ENCODE measurements around the gene PER2. TPM values are rescaled to one million over a fixed set of nuclear protein-coding genes. Genes with fewer than 3 reads are reported as not detected.
A peak's percentile ranks its signal among the peaks of the same experiment; 100 is the strongest.

PER2 gene
- total RNA-seq, 1 donor from 2014 or later: 14.0 TPM

- Mint-ChIP-seq H3K36me3 (no peaks in the 10 kb centered on the region), H3K4me3 (peak overlapping the region; percentile 20), H3K27ac (no peak overlapping the region), H3K9me3 (no peaks in the 10 kb centered on the region), H3K27me3 (peaks cover 13% of the 10 kb centered on the region), H3K4me1 (ENCODE audit: unreplicated experiment) (no peaks in the 10 kb centered on the region)
- no peak for TF ChIP-seq CTCF (conservative IDR thresholded peaks at IDR 0.05)
- DNase-seq (ENCODE audit: extremely low spot score, unreplicated experiment): no peak
These were observed 11.4 kb upstream of the PER2 start for GRCh38 chr2:238299803-238300202.

DNA sequence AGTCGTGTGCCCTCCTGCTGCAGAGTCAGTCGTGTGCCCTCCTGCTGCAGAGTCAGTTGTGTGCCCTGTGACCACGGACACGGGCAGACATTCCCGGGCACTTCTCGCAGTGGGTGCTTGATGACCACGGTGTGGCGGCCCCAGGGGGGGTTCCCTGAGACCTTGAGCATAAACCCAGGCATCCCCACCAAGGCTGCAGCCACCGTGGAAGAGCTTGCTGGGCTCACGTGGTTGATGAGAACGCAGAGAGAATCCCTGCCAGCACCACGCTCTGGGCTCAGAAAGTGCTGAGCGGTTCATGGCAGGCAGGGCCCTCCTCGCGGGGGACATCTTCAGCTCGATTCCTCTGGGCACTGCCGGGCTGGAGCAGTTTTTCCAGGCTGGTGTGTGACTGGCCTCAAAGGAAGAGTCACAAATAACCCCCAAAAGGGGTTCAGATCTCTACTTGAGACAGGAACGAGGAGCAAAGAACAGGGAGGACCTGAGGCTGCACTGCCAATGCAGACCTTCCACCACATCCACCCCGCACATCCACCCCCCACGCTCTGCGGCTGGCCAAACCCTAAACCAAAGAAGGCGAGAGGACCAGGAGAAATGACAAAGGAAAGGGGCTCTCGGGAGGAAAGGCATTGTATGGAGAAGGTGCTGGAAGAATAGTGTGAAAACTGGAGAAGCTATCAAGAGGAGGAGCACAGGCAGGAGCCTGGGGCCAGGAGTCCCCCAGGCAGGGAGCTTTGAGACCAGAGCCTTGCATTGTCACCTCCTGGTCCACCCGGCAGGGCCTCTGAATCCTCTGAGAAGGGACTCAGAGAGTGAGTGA is 8.4 kb upstream of the PER2 start:
- no peak for TF ChIP-seq CTCF (conservative IDR thresholded peaks at IDR 0.05)
- peaks cover 11% of the 10 kb centered on the region for H3K27me3 Mint-ChIP-seq
- DNase-seq (ENCODE audit: extremely low spot score, unreplicated experiment): no peak
- no peaks in the 10 kb centered on the region for H3K36me3 Mint-ChIP-seq
- no peak overlapping the region for H3K4me3 Mint-ChIP-seq
- no peaks in the 10 kb centered on the region for H3K9me3 Mint-ChIP-seq
- no peak overlapping the region for H3K27ac Mint-ChIP-seq
- no peaks in the 10 kb centered on the region for H3K4me1 Mint-ChIP-seq (ENCODE audit: unreplicated experiment)

DNA sequence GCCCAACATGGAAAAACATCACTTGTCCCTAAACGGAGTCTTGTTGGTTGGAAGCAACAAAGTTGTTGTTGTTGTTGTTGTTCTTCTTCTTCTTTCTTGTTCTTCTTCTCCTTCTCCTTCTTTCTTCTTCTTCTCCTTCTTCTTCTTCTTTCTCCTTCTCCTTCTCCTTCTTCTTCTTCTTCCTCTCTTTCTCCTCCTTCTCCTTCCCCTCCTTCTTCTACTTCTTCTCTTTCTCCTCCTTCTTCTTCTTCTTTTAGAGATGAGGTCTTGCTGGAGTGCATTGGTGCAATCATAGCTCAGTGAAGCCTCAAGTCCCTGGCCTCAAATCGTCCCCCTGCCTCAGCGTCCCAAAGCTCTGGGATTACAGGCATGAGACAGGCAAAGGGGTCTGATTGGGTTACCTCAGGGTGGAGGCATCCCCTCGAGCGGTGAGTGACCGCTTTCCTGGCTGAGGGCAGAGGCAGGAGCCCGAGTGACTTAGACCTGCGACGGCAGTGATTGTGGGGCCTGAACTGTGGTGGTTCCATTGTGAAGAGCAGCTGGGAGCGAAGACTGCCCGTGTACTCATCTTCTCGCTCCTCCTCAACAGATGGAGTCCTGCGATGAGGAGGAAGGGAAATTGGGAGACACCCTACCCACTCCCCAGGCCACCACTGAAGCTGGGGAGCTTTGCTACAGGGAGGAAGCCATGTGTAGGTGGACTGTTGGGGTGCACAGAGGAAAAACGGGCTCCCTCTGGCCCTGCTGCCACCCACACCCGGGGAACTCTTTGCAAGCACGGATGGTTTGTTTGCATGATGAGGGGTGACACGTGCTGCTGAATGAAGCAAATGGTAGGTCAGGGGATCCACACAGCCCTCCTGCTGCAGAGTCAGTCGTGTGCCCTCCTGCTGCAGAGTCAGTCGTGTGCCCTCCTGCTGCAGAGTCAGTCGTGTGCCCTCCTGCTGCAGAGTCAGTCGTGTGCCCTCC is 7.0 kb upstream of the PER2 start:
- no peak for TF ChIP-seq CTCF (conservative IDR thresholded peaks at IDR 0.05)
- no peak for DNase-seq (ENCODE audit: extremely low spot score, unreplicated experiment)
- peaks cover 11% of the 10 kb centered on the region for H3K27me3 Mint-ChIP-seq
- H3K27ac Mint-ChIP-seq: no peak overlapping the region
- no peaks in the 10 kb centered on the region for H3K9me3 Mint-ChIP-seq
- no peaks in the 10 kb centered on the region for H3K36me3 Mint-ChIP-seq
- H3K4me3 Mint-ChIP-seq: no peak overlapping the region
- H3K4me1 Mint-ChIP-seq (ENCODE audit: unreplicated experiment): peaks cover 4% of the 10 kb centered on the region

GRCh38 chr2:238294393-238295143 is 6.2 kb upstream of the PER2 start:
- no peaks in the 10 kb centered on the region for H3K36me3 Mint-ChIP-seq
- DNase-seq (ENCODE audit: extremely low spot score, unreplicated experiment): no peak
- peaks cover 11% of the 10 kb centered on the region for H3K27me3 Mint-ChIP-seq
- H3K4me1 Mint-ChIP-seq (ENCODE audit: unreplicated experiment): peaks cover 12% of the 10 kb centered on the region
- H3K9me3 Mint-ChIP-seq: no peaks in the 10 kb centered on the region
- no peak overlapping the region for H3K4me3 Mint-ChIP-seq
- peak overlapping the region; percentile 10 for H3K27ac Mint-ChIP-seq
- no peak for TF ChIP-seq CTCF (conservative IDR thresholded peaks at IDR 0.05)

DNA sequence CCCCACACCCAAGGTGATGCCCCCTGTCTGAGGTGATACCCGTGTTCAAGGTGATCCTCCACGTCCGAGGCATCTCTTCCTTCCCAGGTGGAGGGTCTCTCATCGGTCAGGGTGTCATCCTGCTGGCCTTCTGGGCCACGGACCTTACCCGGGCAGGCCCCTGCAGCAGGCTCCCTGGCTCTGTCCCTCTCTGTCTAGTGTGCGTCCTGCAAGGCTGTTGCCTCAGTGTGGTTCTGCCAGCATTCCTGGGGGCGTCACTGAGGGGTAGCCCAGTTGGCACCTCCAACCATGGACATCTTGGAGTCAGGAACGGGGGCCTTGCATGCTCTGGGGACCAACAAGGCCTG is 5.6 kb upstream of the PER2 start:
- no peak for TF ChIP-seq CTCF (conservative IDR thresholded peaks at IDR 0.05)
- H3K4me3 Mint-ChIP-seq: no peak overlapping the region
- no peaks in the 10 kb centered on the region for H3K9me3 Mint-ChIP-seq
- peaks cover 11% of the 10 kb centered on the region for H3K27me3 Mint-ChIP-seq
- peaks cover 17% of the 10 kb centered on the region for H3K4me1 Mint-ChIP-seq (ENCODE audit: unreplicated experiment)
- H3K27ac Mint-ChIP-seq: no peak overlapping the region
- DNase-seq (ENCODE audit: extremely low spot score, unreplicated experiment): no peak
- no peaks in the 10 kb centered on the region for H3K36me3 Mint-ChIP-seq
